Measurements from ENCODE around the gene KRT34.

The KRT34 gene

GRCh38 chr17:41406205-41406604 is 24.1 kb upstream of the KRT34 start:
- no peak for DNase-seq (ENCODE audit: low spot score)
- TF ChIP-seq CTCF (IDR thresholded peaks at IDR 0.05; ENCODE audit: extremely low read depth, insufficient read depth, missing control alignments), result no peak
- in situ Hi-C loops (cut with MboI; ENCODE audit: low pct_unique_long_range_greater_than_20kb, low sequenced_read_pairs, unreplicated experiment), result no loop called here

GRCh38 chr17:41404024-41404671 is 22.0 kb upstream of the KRT34 start:
- no peak for DNase-seq (ENCODE audit: low spot score)
- no peak for TF ChIP-seq CTCF (IDR thresholded peaks at IDR 0.05; ENCODE audit: extremely low read depth, insufficient read depth, missing control alignments)
- in situ Hi-C loops (cut with MboI; ENCODE audit: low pct_unique_long_range_greater_than_20kb, low sequenced_read_pairs, unreplicated experiment), result no loop called here

GRCh38 chr17:41403404-41404023 is 21.4 kb upstream of the KRT34 start:
- in situ Hi-C loops (cut with MboI; ENCODE audit: low pct_unique_long_range_greater_than_20kb, low sequenced_read_pairs, unreplicated experiment), result no loop called here
- no peak for TF ChIP-seq CTCF (IDR thresholded peaks at IDR 0.05; ENCODE audit: extremely low read depth, insufficient read depth, missing control alignments)
- no peak for DNase-seq (ENCODE audit: low spot score)

- in situ Hi-C loops (cut with MboI; ENCODE audit: low pct_unique_long_range_greater_than_20kb, low sequenced_read_pairs, unreplicated experiment), result no loop called here
- DNase-seq (ENCODE audit: low spot score), result no peak
- no peak for TF ChIP-seq CTCF (IDR thresholded peaks at IDR 0.05; ENCODE audit: extremely low read depth, insufficient read depth, missing control alignments)
Measured at GRCh38 chr17:41402161-41402560, 20.1 kb upstream of the KRT34 start.

- no peak for TF ChIP-seq CTCF (IDR thresholded peaks at IDR 0.05; ENCODE audit: extremely low read depth, insufficient read depth, missing control alignments)
- in situ Hi-C loops (cut with MboI; ENCODE audit: low pct_unique_long_range_greater_than_20kb, low sequenced_read_pairs, unreplicated experiment), result no loop called here
- DNase-seq (ENCODE audit: low spot score), result no peak
Measured at GRCh38 chr17:41396996-41397660, 15.0 kb upstream of the KRT34 start, which contains the start of gene KRT31. Gene KRT31, minus strand, starts transcription at chr17:41397608. Its CDS starts 69 bp downstream, at chr17:41397539.

- in situ Hi-C loops (cut with MboI; ENCODE audit: low pct_unique_long_range_greater_than_20kb, low sequenced_read_pairs, unreplicated experiment), result no loop called here
- no peak for TF ChIP-seq CTCF (IDR thresholded peaks at IDR 0.05; ENCODE audit: extremely low read depth, insufficient read depth, missing control alignments)
- no peak for DNase-seq (ENCODE audit: low spot score)
Measured at GRCh38 chr17:41396340-41396739, 14.2 kb upstream of the KRT34 start.
